NCI-H446 (cell line): ENCODE data around the gene ZNF80.
"Not testable (repeated sequence)": the region's sequence is repeated elsewhere in the genome, so short reads cannot be mapped to it uniquely, and the experiment has no call there.

ENCODE experiments used
- DNase-seq, 2 experiments: peaks; one replicate each; lab custom pipeline; 2025; lab: John Stamatoyannopoulos, UW

The ZNF80 gene

DNA sequence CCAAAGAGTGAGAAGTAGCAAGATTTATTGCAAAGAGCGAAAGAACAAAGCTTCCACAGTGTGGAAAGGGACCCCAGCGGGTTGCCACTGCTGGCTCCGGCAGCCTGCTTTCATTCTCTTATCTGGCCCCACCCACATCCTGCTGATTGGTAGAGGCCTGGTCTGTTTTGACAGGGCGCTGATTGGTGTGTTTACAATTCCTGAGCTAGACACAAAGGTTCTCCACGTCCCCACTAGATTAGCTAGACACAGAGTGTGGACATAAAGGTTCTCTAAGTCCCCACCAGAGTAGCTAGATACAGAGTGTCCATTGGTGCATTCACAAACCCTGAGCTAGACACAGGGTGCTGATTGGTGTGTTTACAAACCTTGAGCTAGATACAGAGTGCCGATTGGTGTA lies at the start of gene ZNF80:
TSS of gene ZNF80 (minus strand) at position 101 of the 400 bp plus-strand sequence. CDS start 504 bp downstream, outside the sequence.
- not testable (repeated sequence) for DNase-seq

- no peak for DNase-seq
Measured at GRCh38 chr3:114286266-114286665, 48.9 kb upstream of the ZNF80 start.

DNA sequence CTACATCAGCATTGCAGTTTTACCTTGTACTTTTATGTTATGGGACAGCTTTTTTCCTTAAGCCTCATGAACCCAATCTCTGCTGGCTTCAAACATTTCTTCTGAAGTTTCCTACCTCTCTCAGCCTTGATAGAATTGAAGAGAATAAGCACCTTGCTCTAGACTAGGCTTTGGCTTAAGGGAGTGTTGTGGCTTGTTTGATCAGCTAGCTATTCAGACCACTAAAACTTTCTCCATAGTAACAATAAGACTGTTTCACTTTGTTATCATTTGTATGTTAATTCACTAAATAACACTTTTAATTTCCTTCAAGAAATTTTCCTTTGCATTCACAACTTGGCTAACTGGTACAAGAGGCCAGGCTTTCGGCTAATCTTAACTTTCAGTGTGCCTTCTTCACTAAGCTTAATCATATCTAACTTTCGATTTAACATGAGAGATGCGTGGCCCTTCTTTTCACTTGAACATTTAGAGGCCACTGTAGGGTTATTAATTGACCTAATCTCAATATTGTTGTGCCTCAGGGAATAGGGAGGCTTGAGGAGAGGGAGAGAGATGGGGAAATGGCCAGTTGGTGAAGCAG lies 48.4 kb upstream of the ZNF80 start:
- no peak for DNase-seq

DNA sequence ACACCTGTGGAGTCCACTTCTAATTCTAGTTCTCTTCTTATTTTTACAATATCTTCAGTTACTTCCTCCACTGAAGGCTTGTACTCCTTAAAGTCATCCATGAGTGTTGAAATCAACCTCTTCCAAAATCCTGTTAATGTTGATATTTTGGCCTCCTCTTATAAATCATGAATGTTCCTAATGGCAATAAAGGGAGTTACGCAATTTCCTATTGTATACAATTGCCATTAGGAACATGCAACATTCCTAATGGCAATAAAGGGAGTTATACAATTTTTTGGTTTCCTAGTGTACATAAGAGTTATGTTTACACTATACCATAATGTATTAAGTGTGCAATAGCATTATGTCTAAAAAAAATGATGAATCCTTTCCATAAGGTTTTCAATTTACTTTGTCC lies 47.3 kb upstream of the ZNF80 start:
- DNase-seq = no peak

GRCh38 chr3:114276856-114277255 lies 39.5 kb upstream of the ZNF80 start:
- not testable (repeated sequence) for DNase-seq

GRCh38 chr3:114274929-114275328 lies 37.6 kb upstream of the ZNF80 start:
- no peak for DNase-seq

GRCh38 chr3:114272271-114272670 lies 34.9 kb upstream of the ZNF80 start:
- no peak for DNase-seq

DNA sequence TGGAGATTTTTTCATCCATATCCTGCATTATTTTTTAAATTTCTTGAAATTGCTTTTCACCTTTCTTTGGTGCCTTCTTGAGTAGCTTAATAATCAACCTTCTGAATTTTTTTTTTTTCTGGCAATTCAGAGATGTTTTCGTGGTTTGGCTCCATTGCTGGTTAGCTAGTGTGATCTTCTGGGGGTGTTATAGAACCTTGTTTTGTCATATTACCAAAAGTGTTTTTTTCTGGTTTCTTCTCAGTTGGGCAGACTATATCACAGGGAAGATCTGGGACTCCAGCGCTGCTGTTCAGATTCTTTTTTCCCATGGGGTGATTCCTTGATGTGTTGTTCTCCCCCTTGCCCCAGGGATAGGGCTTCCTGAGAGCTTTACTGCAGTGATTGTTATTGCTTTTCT lies 32.6 kb upstream of the ZNF80 start:
- no peak for DNase-seq

- DNase-seq = no peak
Measured at GRCh38 chr3:114260152-114260551, 22.8 kb upstream of the ZNF80 start.

DNA sequence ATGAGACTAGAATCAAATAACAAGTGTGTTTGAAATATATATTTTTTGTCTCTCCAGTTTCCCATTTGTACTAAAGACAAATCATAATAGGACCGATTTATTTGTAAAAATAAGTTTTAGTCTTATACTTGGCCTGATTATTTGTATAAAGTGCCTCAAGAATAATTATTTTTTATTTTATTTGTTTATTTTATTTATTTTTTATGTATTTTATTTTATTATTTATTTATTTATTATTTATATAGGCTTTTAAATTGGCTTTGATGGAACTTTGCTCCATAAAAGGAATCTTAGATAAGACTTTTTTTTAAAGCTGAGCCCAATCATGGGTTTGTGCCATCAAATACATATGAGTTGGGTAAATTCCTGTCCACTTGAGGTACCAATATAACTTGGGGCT lies 22.2 kb upstream of the ZNF80 start:
- DNase-seq = no peak

DNA sequence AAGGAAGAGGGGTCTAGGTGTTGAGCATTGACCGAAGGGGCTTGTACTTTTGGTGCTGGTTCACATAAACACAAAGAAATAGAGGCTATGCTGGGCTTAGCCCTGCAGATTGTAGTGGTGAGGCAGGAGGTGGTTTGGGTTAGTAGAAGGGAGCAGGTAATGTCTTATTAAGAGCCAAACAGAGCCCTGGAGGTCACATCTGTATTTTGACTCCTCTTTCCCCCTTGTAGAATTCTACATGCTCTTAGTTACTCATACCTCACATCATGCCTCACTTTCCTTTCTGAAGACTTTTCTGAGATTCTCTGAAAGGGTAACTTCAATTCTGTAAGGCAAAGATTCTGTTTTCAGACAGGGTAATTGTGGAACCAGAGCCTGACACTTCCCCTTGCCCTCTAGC lies 16.1 kb upstream of the ZNF80 start:
- no peak for DNase-seq

GRCh38 chr3:114252954-114253353 lies 15.6 kb upstream of the ZNF80 start:
- no peak for DNase-seq

DNA sequence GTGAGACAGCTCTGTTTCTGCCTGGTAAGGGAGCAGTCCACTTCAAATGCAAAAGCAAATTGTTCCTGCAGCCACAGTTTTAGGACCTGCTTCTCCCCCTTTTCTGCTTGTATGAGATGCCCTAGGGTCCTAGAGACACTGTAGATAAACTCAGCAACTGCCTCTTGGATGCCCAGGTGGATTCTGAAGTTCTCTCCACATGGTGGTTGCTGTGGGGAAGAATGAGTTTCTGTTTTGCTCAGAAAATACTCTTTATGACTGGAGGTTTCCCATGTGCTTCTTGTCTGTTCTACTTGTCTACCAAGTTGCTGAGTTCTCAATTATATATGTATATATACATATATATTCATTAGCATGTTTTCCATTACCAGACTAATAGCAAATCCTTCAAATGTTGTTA lies 5.6 kb upstream of the ZNF80 start:
- DNase-seq = no peak

GRCh38 chr3:114241262-114241661 lies 3.9 kb upstream of the ZNF80 start:
- DNase-seq = no peak

DNA sequence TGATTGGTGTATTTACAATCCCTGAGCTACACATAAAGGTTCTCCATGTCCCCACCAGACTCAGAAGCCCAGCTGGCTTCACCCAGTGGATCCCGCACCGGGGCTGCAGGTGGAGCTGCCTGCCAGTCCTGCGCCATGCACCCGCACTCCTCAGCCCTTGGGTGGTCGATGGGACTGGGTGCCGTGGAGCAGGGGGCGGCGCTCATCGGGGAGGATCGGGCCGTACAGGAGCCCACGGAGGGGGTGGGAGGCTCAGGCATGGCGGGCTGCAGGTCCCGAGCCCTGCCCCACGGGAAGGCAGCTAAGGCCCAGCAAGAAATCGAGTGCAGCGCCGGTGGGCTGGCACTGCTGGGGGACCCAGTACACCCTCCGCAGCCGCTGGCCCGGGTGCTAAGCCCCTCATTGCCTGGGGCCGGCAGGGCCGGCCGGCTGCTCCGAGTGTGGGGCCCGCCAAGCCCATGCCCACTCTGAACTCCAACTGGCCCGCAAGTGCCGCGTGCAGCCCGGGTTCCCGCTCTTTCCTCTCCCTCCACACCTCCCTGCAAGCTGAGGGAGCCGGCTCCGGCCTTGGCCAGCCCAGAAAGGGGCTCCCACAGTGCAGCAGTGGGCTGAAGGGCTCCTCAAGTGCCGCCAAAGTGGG lies 888 bp upstream of the ZNF80 start:
- DNase-seq = not testable (repeated sequence)

- DNase-seq = no peak
Measured at GRCh38 chr3:114235431-114235830, 1.9 kb downstream of the ZNF80 start.

DNA sequence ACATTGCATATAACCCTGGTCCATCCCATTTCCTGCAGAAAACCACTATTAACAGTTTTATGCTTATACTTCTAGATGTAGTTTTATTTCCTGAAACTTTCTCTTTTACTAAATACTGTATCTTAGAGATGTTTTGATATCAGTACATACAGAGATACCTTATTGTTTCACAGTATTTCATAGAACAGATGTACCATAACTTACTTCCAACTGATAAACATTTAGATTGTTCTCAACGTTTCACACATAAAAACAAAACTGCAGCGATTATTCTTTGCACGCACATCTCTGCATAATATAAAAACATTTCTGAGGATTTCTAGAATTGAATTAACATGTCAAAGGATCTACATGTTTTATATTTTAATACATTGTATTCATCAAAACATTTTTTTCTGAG lies 2.6 kb downstream of the ZNF80 start:
- DNase-seq = no peak

GRCh38 chr3:114231616-114232015 lies 5.8 kb downstream of the ZNF80 start:
- DNase-seq = no peak

DNA sequence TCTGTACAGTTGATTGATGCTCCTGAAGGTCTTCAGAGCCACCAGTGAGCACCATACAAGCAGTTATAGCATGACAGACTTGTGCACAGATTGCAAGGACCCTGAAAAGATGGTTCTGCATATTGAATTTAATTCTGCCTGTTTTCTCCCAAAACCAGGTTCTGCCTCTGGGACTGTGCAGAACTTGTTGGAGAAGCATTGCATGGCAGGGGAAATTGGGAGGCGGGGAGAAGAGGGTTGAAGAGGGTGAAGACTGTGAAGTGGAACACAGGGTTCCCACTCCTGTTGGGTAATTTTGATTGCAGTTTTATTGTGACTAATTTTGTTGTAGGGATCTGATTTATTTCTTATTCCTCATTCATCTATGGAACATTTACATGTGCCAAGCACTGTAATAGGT lies 10.3 kb downstream of the ZNF80 start:
- no peak for DNase-seq

- DNase-seq = no peak
Measured at GRCh38 chr3:114226313-114226712, 11.1 kb downstream of the ZNF80 start.

GRCh38 chr3:114223143-114223542 lies 14.2 kb downstream of the ZNF80 start:
- no peak for DNase-seq

DNA sequence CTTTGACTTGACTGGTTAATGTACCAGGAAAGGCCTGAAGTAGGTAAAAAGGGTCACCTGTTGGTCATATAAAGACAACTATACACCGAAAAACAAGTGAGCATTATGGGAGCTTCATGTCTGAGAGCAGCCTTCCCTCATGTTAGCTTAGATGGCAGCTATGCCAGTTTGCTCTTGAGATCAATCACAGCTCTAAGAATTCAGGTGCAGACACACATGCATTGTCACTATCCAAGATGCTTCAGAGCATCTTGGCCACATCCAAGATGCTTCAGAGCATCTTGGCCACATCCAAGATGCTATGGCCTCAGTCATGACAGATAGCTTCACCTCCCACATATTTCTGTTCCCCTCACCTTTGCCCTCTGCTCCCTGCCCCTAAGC lies 15.5 kb downstream of the ZNF80 start:
- DNase-seq = no peak

DNA sequence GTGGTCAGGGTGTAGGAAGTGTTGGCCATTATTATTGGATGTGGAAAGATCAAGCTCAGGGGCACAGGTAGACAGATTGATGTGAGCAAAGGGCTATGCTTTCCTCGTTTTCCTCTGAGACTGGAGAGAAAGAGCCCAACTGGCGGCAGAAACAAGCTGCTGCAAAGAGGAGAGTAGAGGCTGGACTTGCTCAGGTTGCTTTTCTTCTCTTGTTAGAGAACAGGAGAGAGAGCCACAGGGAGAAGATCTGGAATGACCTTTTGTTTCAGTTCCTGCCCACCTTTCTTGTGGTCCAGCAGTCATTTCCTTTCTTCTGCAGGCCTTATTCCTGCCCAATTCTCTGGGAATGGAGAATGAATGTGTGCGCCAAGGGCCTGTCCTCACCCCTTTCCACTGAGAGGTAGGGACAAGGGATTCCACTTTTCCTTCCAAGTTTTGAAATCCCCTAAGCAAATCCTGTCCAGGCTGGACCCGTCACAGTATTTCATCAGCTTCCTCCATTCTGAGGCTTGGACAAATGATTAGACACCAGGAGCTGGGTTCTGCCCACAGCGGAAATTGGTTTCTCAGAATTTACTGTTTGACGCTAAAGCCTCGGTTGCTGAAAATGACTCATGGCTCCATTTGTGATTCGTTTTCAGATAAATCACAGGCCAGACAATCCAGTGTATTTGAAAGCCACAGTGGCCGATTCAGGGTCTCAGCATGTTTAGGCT lies 16.1 kb downstream of the ZNF80 start:
- no peak for DNase-seq

GRCh38 chr3:114219741-114220140 lies 17.6 kb downstream of the ZNF80 start:
- no peak for DNase-seq
